NOMO-1 (cell line): ENCODE results near the gene CSK.

ENCODE experiments used
- DNase-seq, 2 experiments: peaks; one replicate each; lab custom pipeline; 2025; ENCODE audit not compliant: unreplicated experiment in 2 of 2; lab: John Stamatoyannopoulos, UW

CSK gene

DNA sequence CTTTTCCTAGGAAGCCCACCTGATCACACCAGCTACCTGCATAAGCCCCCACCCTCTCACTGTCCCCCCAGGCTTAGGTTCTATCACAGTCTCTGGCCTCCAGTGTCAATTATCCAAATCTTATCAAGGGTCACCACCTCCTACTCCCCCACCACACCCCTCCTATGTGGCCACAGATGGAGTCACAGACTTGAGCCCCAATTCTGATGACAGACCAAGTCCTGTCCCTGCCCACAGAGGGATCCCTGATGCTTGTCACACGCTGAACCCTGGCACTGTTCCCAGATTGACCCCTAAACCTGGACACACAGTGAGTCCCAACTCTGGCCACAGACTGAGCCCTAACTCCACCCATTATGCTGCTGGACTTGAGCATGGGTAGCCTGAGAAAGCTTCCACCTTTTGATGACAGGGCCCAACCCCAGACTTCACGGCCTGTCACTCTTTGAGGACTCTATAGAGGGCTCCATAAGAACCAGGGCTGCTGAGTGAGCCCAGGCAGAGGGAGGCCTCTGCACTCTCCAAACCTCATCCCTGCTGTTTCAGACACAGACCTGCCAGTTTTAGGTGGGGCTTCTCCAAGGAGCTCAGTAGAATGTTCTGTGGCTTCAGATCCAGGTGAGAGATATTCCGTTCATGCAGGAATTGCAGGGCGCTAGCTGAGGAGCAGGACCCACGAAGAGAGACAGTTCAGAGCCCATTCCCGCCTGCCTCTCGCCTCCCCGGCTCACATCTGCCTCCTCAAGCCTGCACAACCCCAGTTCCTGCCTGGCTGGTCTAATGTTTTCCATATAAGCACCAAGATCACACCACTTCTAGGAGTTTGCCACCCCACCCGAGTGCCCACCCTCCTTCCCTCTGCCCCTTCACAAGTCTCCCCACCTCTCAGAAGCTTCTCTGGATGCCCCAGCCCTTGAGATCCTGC is 59.2 kb downstream of the CSK start:
- no peak for DNase-seq

DNA sequence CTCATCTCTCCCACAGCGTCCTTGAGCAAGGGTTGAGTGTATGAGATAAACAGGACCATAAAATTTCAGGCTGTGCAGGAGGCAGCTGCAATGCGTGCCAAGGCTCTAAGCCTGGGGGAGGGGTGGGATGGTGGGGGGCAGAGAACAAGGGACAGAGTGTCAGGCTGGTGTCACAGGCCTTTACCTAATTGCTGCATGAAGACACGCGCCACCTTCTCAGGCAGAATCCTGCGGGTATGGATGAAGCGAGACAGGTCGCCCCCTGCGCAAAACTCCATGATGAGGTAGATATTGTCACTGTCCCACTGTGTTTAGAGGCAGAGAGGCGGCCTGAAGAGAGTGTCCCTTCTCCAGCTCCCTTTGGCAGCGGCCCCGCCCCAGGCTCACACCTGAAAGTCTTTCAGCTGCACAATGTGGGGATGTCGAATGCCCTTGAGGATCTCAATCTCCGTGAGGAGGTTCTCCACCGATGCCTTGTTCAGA is 60.1 kb downstream of the CSK start:
- no peak for DNase-seq

DNA sequence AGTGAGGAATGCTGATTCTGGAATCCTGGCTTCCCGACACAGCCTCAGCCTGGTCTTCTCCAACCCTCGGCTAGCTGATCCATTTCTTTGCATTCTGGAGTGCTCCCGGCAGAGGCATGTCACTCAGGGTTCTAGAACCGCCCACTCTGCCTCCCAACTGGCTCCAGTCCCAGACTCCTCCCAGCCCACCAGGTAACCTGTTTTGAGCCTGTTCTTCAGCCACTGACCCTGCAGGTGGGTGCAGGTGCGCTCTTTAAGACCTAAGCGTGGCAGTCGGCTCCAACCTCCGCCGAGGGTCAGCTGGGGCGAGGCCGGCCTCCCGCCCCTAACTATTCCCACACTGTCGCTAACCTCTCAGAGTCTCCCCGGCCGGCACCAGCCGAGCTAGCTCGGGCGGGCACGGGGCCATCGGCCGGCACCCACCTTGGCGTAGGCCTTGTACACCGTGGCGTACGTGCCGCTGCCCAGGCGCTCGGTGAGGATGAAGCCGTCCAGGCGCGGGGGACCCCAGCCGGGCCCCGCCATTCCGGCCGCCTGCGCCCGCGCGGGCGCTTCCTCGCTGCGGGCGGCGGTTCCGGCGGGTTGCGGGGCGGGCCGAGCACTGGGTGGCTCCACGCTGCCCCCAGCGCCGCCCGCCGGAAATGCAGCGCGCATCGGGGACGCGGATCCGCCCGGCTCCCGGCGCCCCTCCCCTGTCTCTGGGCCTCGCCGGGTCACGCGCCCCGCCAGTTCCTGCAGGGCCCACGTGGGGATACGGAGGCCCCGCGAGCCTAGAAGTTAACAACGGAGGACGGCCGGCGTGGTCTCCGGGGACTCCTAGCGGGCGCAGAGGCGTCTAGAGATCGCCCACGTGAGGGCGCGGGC is 60.9 kb downstream of the CSK start, which contains the start of gene ULK3:
Gene ULK3 (minus strand): TSS at position 576 of the 864 bp plus-strand sequence. CDS start 51 bp downstream, at position 525.
- peak; percentile 93 to 96 for DNase-seq

DNA sequence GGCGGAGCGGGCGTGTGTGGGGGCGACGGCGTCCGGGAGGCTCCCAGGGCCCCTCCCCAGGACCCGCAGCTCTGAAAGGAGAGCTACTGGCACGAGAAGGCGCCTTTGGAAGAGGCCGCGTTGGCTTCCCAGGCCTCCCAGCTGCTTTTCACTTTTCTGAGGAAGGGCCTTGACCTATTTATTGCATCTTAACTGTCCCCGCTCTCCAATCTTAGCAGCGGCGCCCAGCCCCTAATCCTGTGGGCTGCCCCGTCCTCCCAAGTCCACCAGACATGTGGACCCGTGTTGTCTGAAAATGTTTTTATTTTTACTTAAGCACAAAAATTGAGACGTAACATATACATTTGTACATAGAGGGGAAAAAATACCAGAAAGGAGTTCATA is 61.6 kb downstream of the CSK start:
- DNase-seq = no peak

DNA sequence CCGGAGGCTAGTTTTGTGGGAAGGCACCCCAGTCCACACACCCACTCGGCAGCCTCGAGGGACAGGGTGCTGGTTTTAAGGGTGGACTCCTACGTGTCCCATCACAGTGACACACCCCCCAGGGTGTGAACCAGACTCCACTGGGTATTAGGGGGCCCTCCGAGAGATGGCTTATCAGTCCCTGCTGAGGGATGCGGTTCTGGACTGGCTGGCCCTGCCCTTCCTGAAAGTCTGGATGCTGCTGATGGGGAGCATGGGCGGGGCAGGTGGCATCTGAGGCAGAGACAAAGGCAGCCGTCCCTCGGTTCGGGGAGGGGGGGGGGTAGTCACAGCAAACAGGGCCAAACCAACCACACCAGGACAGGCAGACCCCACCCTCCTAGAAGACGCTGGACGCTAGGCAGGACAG is 62.0 kb downstream of the CSK start:
- no peak for DNase-seq

DNA sequence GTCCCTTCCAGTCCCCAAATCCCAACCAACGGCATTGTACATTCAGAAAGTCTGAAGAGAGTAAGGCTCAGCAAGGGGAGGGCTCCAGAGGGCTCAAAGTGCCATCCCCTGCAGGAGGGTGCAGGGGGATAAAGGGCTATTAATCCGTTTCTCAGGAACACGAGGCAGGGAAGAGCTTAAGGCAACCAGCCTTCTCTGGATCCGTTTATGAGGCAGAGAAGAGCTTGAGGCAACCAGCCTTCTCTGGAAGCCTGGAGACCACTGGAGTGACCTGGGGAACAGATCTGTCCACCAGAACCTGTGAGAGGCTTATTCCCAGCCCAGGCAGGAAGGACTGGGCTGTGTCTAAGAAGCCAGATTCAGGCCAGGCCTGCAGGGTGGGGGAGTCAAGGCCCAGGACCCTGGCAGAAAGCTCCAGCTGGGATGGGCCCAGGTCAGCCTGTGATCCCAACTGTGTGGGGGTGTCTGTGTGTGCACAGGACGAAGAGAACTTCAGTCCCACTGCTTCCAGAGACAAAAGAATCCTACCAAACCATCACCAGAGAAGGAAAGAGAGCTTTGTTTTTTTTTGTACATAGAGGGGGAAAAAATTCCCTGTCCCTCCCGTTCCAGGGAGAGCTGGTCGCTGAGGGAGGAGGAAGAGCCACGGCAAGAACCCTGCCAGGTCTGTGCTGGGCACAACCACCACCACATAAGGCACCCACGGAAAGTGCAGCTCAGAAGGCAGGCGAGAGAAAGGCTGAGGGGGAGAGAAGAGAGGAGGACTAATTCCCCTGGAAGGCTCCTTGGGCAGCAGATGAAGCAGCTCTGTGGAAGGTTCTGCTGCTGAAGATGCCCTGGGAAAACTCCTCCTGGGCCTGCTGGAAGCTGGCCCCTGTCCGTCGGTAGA is 62.7 kb downstream of the CSK start:
- DNase-seq = no peak

- no peak for DNase-seq
Observed at GRCh38 chr15:74845208-74845568, 63.3 kb downstream of the CSK start.

DNA sequence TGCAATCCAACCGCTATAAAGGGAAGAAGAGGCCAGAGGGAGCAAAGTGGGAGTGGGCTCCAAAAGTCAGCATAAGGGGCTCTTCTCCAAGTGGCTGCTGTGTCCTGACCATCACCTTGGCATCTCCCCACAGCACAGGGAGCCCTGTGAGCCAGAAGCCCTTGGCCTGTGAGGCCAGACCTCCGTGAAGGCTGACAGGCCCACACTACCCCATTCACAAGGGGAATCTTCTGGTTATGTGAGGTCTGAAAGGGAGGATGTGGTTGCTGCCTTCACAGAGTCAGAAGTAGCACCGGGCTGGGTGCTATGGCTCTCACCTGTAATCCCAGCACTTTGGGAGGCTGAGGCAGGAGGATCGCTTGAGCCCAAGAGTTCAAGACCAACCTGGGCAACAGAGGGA is 63.7 kb downstream of the CSK start:
- DNase-seq = no peak

DNA sequence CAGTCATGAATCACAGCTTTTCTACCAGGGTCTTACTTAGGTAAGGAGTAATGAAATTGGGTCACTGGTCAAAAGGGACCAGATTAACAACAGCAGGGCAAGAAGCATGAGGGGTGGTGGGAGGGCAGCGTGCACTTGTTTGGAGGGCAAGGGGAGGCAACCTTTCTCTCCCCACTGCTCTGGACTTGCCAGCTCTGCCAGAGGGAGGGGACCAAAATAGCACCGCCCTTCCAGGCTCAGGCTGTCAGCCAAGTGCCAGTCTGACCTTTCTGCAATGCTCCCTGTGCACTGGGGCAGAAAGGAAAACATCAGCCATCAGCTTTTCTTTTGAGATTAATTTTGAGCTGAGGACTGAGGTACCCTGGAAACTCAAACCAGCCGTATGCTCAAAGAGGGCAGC is 65.6 kb downstream of the CSK start:
- DNase-seq = no peak

DNA sequence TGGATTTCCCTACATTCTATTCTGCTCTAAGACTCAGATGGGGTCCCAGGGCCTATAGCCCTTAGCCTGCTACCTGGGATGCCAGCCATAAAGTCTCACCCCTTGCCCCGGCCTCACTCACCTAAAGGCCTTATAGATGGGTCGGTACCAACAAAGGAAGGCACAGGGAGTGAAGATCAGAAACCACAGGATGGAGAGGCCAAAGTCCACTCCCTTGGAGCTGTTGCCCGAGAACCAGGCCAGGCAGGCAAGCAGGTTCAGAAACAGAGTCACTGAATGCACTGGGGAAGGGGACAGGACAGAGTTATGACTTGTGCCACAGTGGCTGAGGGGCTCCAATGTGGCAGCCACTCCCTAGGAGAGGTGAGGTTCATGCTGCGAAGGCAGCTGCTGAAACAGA is 68.5 kb downstream of the CSK start:
- no peak for DNase-seq

DNA sequence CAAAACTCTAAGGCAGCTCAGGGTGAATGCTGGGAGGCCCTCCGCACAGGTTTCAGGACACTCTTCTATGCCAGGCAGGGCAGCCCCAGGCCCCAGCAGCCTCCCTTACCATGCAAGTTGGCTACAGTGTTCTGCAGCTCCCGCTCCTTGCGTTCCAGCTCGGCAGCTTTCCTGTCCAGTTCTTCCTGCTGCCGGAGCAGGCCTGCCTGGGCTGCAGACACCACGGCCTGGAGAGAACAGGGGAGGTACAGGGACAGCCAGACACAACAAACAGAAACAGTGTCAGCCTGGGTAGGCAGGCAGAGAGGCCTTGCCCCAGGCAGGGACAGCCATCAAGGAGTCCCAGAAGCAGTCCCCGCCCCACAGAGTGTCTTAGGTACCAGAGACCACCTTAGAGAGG is 70.1 kb downstream of the CSK start:
- DNase-seq = no peak
